ENCODE results near the gene PRDM2. TPM values are rescaled to one million over a fixed set of nuclear protein-coding genes. Genes with fewer than 3 reads are reported as not detected.

The PRDM2 gene
- total and polyA plus RNA-seq, 4 donors, result 16.1 to 52.0 (median 28.5) TPM

- Histone ChIP-seq H3K27me3 (ENCODE audit: control insufficient read depth in 3 of 3, insufficient read depth in 3 of 3, low read length in 2 of 3) (no peaks in the 10 kb centered on the region), H3K4me3 (no peak overlapping the region), H3K9ac (ENCODE audit: insufficient read depth in 1 of 2, low read length in 2 of 2) (no peak overlapping the region), H3K27ac (ENCODE audit: low read depth in 1 of 2, low read length in 1 of 2) (no peak overlapping the region), H3K4me1 (ENCODE audit: control insufficient read depth in 5 of 5, insufficient read depth in 5 of 5, low read length in 5 of 5) (peaks cover 0 to 5% (median 0%) of the 10 kb centered on the region in 5 donors), H3K9me3 (ENCODE audit: control insufficient read depth in 4 of 4, insufficient read depth in 3 of 4, low read length in 3 of 4) (no peaks in the 10 kb centered on the region), H3K36me3 (ENCODE audit: control insufficient read depth in 4 of 4, insufficient read depth in 4 of 4, low read length in 4 of 4) (peaks cover 0 to 6% (median 0%) of the 10 kb centered on the region in 4 donors)
- no peak for TF ChIP-seq CTCF (IDR thresholded peaks at IDR 0.05; ENCODE audit: control extremely low read depth, extremely low read depth)
- DNase-seq (no peak), ATAC-seq (ENCODE audit: insufficient read depth, low FRiP score) (no peak)
- 94% methylated on average over 19 of the region's 19 CpGs for WGBS, 2 donors
These were observed 103.0 kb downstream of the PRDM2 start for GRCh38 chr1:13802782-13803545.

GRCh38 chr1:13803546-13804239 lies 103.7 kb downstream of the PRDM2 start:
- Histone ChIP-seq H3K4me3 (no peak overlapping the region), H3K27ac (ENCODE audit: low read depth in 1 of 2, low read length in 1 of 2) (no peak overlapping the region), H3K9ac (ENCODE audit: insufficient read depth in 1 of 2, low read length in 2 of 2) (no peak overlapping the region), H3K4me1 (ENCODE audit: control insufficient read depth in 5 of 5, insufficient read depth in 5 of 5, low read length in 5 of 5) (peaks cover 0 to 5% (median 0%) of the 10 kb centered on the region in 5 donors), H3K9me3 (ENCODE audit: control insufficient read depth in 4 of 4, insufficient read depth in 3 of 4, low read length in 3 of 4) (no peaks in the 10 kb centered on the region), H3K36me3 (ENCODE audit: control insufficient read depth in 4 of 4, insufficient read depth in 4 of 4, low read length in 4 of 4) (peaks cover 0 to 6% (median 0%) of the 10 kb centered on the region in 4 donors), H3K27me3 (ENCODE audit: control insufficient read depth in 3 of 3, insufficient read depth in 3 of 3, low read length in 2 of 3) (no peaks in the 10 kb centered on the region)
- ATAC-seq (ENCODE audit: insufficient read depth, low FRiP score) (no peak), DNase-seq (no peak)
- no peak for TF ChIP-seq CTCF (IDR thresholded peaks at IDR 0.05; ENCODE audit: control extremely low read depth, extremely low read depth)
- WGBS, 2 donors, result 95% methylated on average over 18 of the region's 18 CpGs

- Histone ChIP-seq H3K36me3 (ENCODE audit: control insufficient read depth in 4 of 4, insufficient read depth in 4 of 4, low read length in 4 of 4) (peaks cover 0 to 6% (median 0%) of the 10 kb centered on the region in 4 donors), H3K27ac (ENCODE audit: low read depth in 1 of 2, low read length in 1 of 2) (no peak overlapping the region), H3K9me3 (ENCODE audit: control insufficient read depth in 4 of 4, insufficient read depth in 3 of 4, low read length in 3 of 4) (no peaks in the 10 kb centered on the region), H3K27me3 (ENCODE audit: control insufficient read depth in 3 of 3, insufficient read depth in 3 of 3, low read length in 2 of 3) (no peaks in the 10 kb centered on the region), H3K4me3 (no peak overlapping the region), H3K9ac (ENCODE audit: insufficient read depth in 1 of 2, low read length in 2 of 2) (no peak overlapping the region), H3K4me1 (ENCODE audit: control insufficient read depth in 5 of 5, insufficient read depth in 5 of 5, low read length in 5 of 5) (peaks cover 0 to 5% (median 0%) of the 10 kb centered on the region in 5 donors)
- no peak for TF ChIP-seq CTCF (IDR thresholded peaks at IDR 0.05; ENCODE audit: control extremely low read depth, extremely low read depth)
- 84 to 91% methylated on average over 11 of the region's 11 CpGs for WGBS, 2 donors
- DNase-seq (no peak), ATAC-seq (ENCODE audit: insufficient read depth, low FRiP score) (no peak)
These were observed 104.2 kb downstream of the PRDM2 start for GRCh38 chr1:13804240-13804633.
